Measurements from ENCODE around the gene WNT1. TPM values are rescaled to one million over a fixed set of nuclear protein-coding genes. Genes with fewer than 3 reads are reported as not detected.

The WNT1 gene
- total and polyA plus RNA-seq, 2 donors (not counting 1 experiment from before 2014, with no cell fraction given) = not detected

GRCh38 chr12:48946943-48947342, 31.2 kb upstream of the WNT1 start:
- no peak for DNase-seq (ENCODE audit: low read depth in 2 of 2)
- no peaks in the 10 kb centered on the region for H3K4me1 ChIP-seq (ENCODE audit: control insufficient read depth, extremely low read depth, insufficient read depth, low read length)
- no peaks in the 10 kb centered on the region for H3K27me3 ChIP-seq (ENCODE audit: control insufficient read depth, insufficient read depth, low read length)
- H2AFZ ChIP-seq (ENCODE audit: low read length) = no peak overlapping the region
- H3K79me2 ChIP-seq (ENCODE audit: control insufficient read depth, insufficient read depth, low read length) = peaks cover 27% of the 10 kb centered on the region
- no peaks in the 10 kb centered on the region for H4K20me1 ChIP-seq (ENCODE audit: control insufficient read depth, extremely low read depth, insufficient read depth, low read length)
- TF ChIP-seq CTCF (conservative IDR thresholded peaks at IDR 0.05 in 1 of 2, IDR thresholded peaks at IDR 0.05 in 1 of 2; ENCODE audit: low read depth in 1 of 2, low read length in 2 of 2) = no peak
- TF ChIP-seq EZH2 (IDR thresholded peaks at IDR 0.05; ENCODE audit: low read length, missing control alignments) = no peak
- no peak overlapping the region for H3K27ac ChIP-seq (ENCODE audit: insufficient read depth, low read length)
- no peak overlapping the region for H3K9ac ChIP-seq (ENCODE audit: insufficient read depth, low read length)
- no peak overlapping the region for H3K4me3 ChIP-seq (replicated peaks in 1 of 4; ENCODE audit: control extremely low read depth in 1 of 4, insufficient read depth in 1 of 4, low read depth in 3 of 4, low read length in 4 of 4)
- no peak overlapping the region for H3K4me2 ChIP-seq (ENCODE audit: extremely low read depth, insufficient read depth, low read length)
- H3K36me3 ChIP-seq (ENCODE audit: control insufficient read depth, insufficient read depth, low read length) = no peaks in the 10 kb centered on the region
- no peaks in the 10 kb centered on the region for H3K9me3 ChIP-seq (ENCODE audit: control insufficient read depth, insufficient read depth, low read depth, low read length)

- TF ChIP-seq CTCF (conservative IDR thresholded peaks at IDR 0.05 in 1 of 2, IDR thresholded peaks at IDR 0.05 in 1 of 2; ENCODE audit: low read depth in 1 of 2, low read length in 2 of 2) = no peak
- no peak for TF ChIP-seq EZH2 (IDR thresholded peaks at IDR 0.05; ENCODE audit: low read length, missing control alignments)
- H2AFZ ChIP-seq (ENCODE audit: low read length) = no peak overlapping the region
- H3K27ac ChIP-seq (ENCODE audit: insufficient read depth, low read length) = no peak overlapping the region
- peaks cover 2% of the 10 kb centered on the region for H3K36me3 ChIP-seq (ENCODE audit: control insufficient read depth, insufficient read depth, low read length)
- peaks cover 33% of the 10 kb centered on the region for H3K79me2 ChIP-seq (ENCODE audit: control insufficient read depth, insufficient read depth, low read length)
- DNase-seq (ENCODE audit: low read depth in 2 of 2) = no peak
- no peaks in the 10 kb centered on the region for H3K9me3 ChIP-seq (ENCODE audit: control insufficient read depth, insufficient read depth, low read depth, low read length)
- H3K27me3 ChIP-seq (ENCODE audit: control insufficient read depth, insufficient read depth, low read length) = no peaks in the 10 kb centered on the region
- no peaks in the 10 kb centered on the region for H3K4me1 ChIP-seq (ENCODE audit: control insufficient read depth, extremely low read depth, insufficient read depth, low read length)
- H3K9ac ChIP-seq (ENCODE audit: insufficient read depth, low read length) = no peak overlapping the region
- no peak overlapping the region for H3K4me3 ChIP-seq (replicated peaks in 1 of 4; ENCODE audit: control extremely low read depth in 1 of 4, insufficient read depth in 1 of 4, low read depth in 3 of 4, low read length in 4 of 4)
- no peaks in the 10 kb centered on the region for H4K20me1 ChIP-seq (ENCODE audit: control insufficient read depth, extremely low read depth, insufficient read depth, low read length)
- no peak overlapping the region for H3K4me2 ChIP-seq (ENCODE audit: extremely low read depth, insufficient read depth, low read length)
Measured at GRCh38 chr12:48947727-48948126, 30.4 kb upstream of the WNT1 start.

GRCh38 chr12:48952691-48953090, 25.4 kb upstream of the WNT1 start:
- H3K9me3 ChIP-seq (ENCODE audit: control insufficient read depth, insufficient read depth, low read depth, low read length) = no peaks in the 10 kb centered on the region
- H3K4me1 ChIP-seq (ENCODE audit: control insufficient read depth, extremely low read depth, insufficient read depth, low read length) = peaks cover 4% of the 10 kb centered on the region
- no peak overlapping the region for H3K4me2 ChIP-seq (ENCODE audit: extremely low read depth, insufficient read depth, low read length)
- peaks cover 52% of the 10 kb centered on the region for H3K79me2 ChIP-seq (ENCODE audit: control insufficient read depth, insufficient read depth, low read length)
- H3K27ac ChIP-seq (ENCODE audit: insufficient read depth, low read length) = no peak overlapping the region
- TF ChIP-seq EZH2 (IDR thresholded peaks at IDR 0.05; ENCODE audit: low read length, missing control alignments) = no peak
- TF ChIP-seq CTCF (conservative IDR thresholded peaks at IDR 0.05 in 1 of 2, IDR thresholded peaks at IDR 0.05 in 1 of 2; ENCODE audit: low read depth in 1 of 2, low read length in 2 of 2) = no peak
- no peaks in the 10 kb centered on the region for H4K20me1 ChIP-seq (ENCODE audit: control insufficient read depth, extremely low read depth, insufficient read depth, low read length)
- no peak overlapping the region for H3K9ac ChIP-seq (ENCODE audit: insufficient read depth, low read length)
- H3K27me3 ChIP-seq (ENCODE audit: control insufficient read depth, insufficient read depth, low read length) = no peaks in the 10 kb centered on the region
- DNase-seq (ENCODE audit: low read depth in 2 of 2) = no peak
- no peak overlapping the region for H2AFZ ChIP-seq (ENCODE audit: low read length)
- peaks cover 2% of the 10 kb centered on the region for H3K36me3 ChIP-seq (ENCODE audit: control insufficient read depth, insufficient read depth, low read length)
- no peak overlapping the region for H3K4me3 ChIP-seq (replicated peaks in 1 of 4; ENCODE audit: control extremely low read depth in 1 of 4, insufficient read depth in 1 of 4, low read depth in 3 of 4, low read length in 4 of 4)

All from fibroblast of lung (primary cell).